Measurements from ENCODE around the gene GRK5.
A peak's percentile ranks its signal among the peaks of the same experiment; 100 is the strongest.

GRK5 gene

GRCh38 chr10:119302591-119303253 is 95.4 kb downstream of the GRK5 start:
- no peak for DNase-seq

GRCh38 chr10:119303886-119304285 is 96.5 kb downstream of the GRK5 start:
- DNase-seq: no peak

GRCh38 chr10:119304541-119304940 is 97.2 kb downstream of the GRK5 start:
- DNase-seq: no peak

- peak; percentile 88 for DNase-seq
Measured at GRCh38 chr10:119305860-119306513, 98.6 kb downstream of the GRK5 start.

GRCh38 chr10:119306514-119306951 is 99.2 kb downstream of the GRK5 start:
- DNase-seq: no peak

GRCh38 chr10:119306986-119307392 is 99.6 kb downstream of the GRK5 start:
- no peak for DNase-seq

- DNase-seq: no peak
Measured at GRCh38 chr10:119308089-119308488, 100.7 kb downstream of the GRK5 start.

- no peak for DNase-seq
Measured at GRCh38 chr10:119308551-119309422, 101.4 kb downstream of the GRK5 start.

GRCh38 chr10:119309423-119309770 is 102.0 kb downstream of the GRK5 start:
- DNase-seq: no peak

- DNase-seq: no peak
Measured at GRCh38 chr10:119310806-119311205, 103.4 kb downstream of the GRK5 start.

- no peak for DNase-seq
Measured at GRCh38 chr10:119312241-119312640, 104.9 kb downstream of the GRK5 start.

GRCh38 chr10:119313024-119313423 is 105.7 kb downstream of the GRK5 start:
- DNase-seq: no peak

- DNase-seq: no peak
Measured at GRCh38 chr10:119313644-119314043, 106.3 kb downstream of the GRK5 start.

- no peak for DNase-seq
Measured at GRCh38 chr10:119314061-119314460, 106.7 kb downstream of the GRK5 start.

- DNase-seq: no peak
Measured at GRCh38 chr10:119314486-119314885, 107.1 kb downstream of the GRK5 start.

GRCh38 chr10:119315128-119316001 is 108.0 kb downstream of the GRK5 start:
- DNase-seq: peak; percentile 76

GRCh38 chr10:119316002-119316358 is 108.6 kb downstream of the GRK5 start:
- no peak for DNase-seq

- DNase-seq: peak; percentile 64
Measured at GRCh38 chr10:119316729-119317097, 109.3 kb downstream of the GRK5 start.

- no peak for DNase-seq
Measured at GRCh38 chr10:119318411-119319160, 111.2 kb downstream of the GRK5 start.

GRCh38 chr10:119319161-119319919 is 112.0 kb downstream of the GRK5 start:
- no peak for DNase-seq

GRCh38 chr10:119319920-119320258 is 112.5 kb downstream of the GRK5 start:
- DNase-seq: no peak
